ENCODE results near the gene AGMAT.

GRCh38 chr1:15557008-15557407 lies 27.8 kb downstream of the AGMAT start:
- TF ChIP-seq POLR2A (IDR thresholded peaks at IDR 0.05) (no peak), EP300 (IDR thresholded peaks at IDR 0.05) (no peak), CTCF (IDR thresholded peaks at IDR 0.05) (no peak)

Measured in tibial nerve (tissue), 4 donors.